Right lobe of liver (tissue), 4 donors: ENCODE measurements around the gene AQP3.

Experiments used
- POLR2A ChIP-seq: fragments of 450-650 bp; IDR thresholded peaks from one replicate; pipeline ENCODE4 v1.6.1; 2017; ENCODE audit warnings: antibody characterized with exemption, mild to moderate bottlenecking
- TF ChIP-seq, protein P1 (sequence below), 4 donors: fragments of 200-600 bp in 3 of 4; fragments of 450-650 bp in 1 of 4; IDR thresholded peaks; one replicate each; pipeline versions ENCODE4 v1.5.1 to v1.8.0; 2016 to 2022; ENCODE audit warnings: antibody characterized with exemption in 4 of 4, mild to moderate bottlenecking in 2 of 4
- donor health status: DM: no; HTN: no; CAD: no.
- donor health status: DM: no; HTN: no; CAD: no.
- donor health status: DM: no; HTN: yes; CAD: no.

DNA sequence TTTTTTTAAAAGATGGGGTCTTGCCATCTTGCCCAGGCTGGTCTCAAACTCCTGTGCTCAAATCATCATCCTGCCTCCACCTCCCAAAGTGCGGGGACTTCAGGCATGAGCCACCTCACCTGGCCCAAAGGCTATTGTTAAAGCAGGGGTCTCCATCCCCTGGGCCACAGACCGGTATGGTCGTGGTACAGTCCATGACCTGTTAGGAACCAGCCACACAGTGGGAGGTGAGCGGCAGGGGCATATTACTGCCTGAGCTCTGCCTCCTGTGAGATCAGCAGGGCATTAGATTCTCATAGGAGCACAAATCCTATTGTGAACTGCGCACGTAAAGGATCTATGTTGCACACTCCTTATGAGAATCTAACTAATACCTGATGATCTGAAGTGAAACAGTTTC lies 33.6 kb upstream of the AQP3 start:
- no peak for TF ChIP-seq POLR2A
- TF ChIP-seq, protein P1, sequence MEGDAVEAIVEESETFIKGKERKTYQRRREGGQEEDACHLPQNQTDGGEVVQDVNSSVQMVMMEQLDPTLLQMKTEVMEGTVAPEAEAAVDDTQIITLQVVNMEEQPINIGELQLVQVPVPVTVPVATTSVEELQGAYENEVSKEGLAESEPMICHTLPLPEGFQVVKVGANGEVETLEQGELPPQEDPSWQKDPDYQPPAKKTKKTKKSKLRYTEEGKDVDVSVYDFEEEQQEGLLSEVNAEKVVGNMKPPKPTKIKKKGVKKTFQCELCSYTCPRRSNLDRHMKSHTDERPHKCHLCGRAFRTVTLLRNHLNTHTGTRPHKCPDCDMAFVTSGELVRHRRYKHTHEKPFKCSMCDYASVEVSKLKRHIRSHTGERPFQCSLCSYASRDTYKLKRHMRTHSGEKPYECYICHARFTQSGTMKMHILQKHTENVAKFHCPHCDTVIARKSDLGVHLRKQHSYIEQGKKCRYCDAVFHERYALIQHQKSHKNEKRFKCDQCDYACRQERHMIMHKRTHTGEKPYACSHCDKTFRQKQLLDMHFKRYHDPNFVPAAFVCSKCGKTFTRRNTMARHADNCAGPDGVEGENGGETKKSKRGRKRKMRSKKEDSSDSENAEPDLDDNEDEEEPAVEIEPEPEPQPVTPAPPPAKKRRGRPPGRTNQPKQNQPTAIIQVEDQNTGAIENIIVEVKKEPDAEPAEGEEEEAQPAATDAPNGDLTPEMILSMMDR (IDR thresholded peaks at IDR 0.05): no peak
